NB4 (cell line): ENCODE data around the gene MAP4.

Experiments used
- DNase-seq: peaks from one replicate; pipeline ENCODE4 v3.0.0; 2010; ENCODE audit warnings: low read depth
- H3K4me3 ChIP-seq: one replicate; pipeline ENCODE4 v1.5.1; 2011; ENCODE audit warnings: mild to moderate bottlenecking, low read depth, low read length, moderate library complexity
- CTCF ChIP-seq: IDR thresholded peaks from one replicate; pipeline ENCODE4 v1.5.1; 2012; ENCODE audit warnings: low read depth, low read length
- MAX ChIP-seq: IDR thresholded peaks from 2 replicates; pipeline ENCODE4 v1.6.1; 2011; ENCODE audit warnings: low read depth, low read length
- MYC ChIP-seq: IDR thresholded peaks from 2 replicates; pipeline ENCODE4 v1.6.1; 2011; ENCODE audit warnings: low read depth, low read length
- POLR2A ChIP-seq: IDR thresholded peaks from 2 replicates; pipeline ENCODE4 v1.6.1; 2011; ENCODE audit warnings: mild to moderate bottlenecking; ENCODE audit not compliant: insufficient read length; ENCODE audit errors: extremely low read depth

The MAP4 gene

GRCh38 chr3:47824541-47825473 is 191.4 kb downstream of the MAP4 start:
- TF ChIP-seq MYC, result peak; percentile 76; the same call in 1 of the 2 replicates
- TF ChIP-seq CTCF, result peak; percentile 68
- TF ChIP-seq MAX, result 0 out of 2 replicates have a peak, but pooled peaks have one; percentile 41
- TF ChIP-seq POLR2A, result peak; percentile 56
- H3K4me3 ChIP-seq, result peak overlapping the region; percentile 89
- DNase-seq, result peak; percentile 89

- no peak for DNase-seq
- no peak overlapping the region for H3K4me3 ChIP-seq
- TF ChIP-seq POLR2A (no peak), MAX (no peak), MYC (no peak), CTCF (no peak)
Observed at GRCh38 chr3:47817609-47818008, 198.6 kb downstream of the MAP4 start.

GRCh38 chr3:47813551-47814177 is 202.6 kb downstream of the MAP4 start:
- TF ChIP-seq MYC (no peak), CTCF (no peak), MAX (no peak)
- no peak overlapping the region for H3K4me3 ChIP-seq
- DNase-seq, result no peak

GRCh38 chr3:47804577-47804976 is 211.6 kb downstream of the MAP4 start:
- TF ChIP-seq MYC (no peak), MAX (no peak), POLR2A (no peak), CTCF (no peak)
- no peak overlapping the region for H3K4me3 ChIP-seq
- no peak for DNase-seq

- DNase-seq, result peak; percentile 90
- H3K4me3 ChIP-seq, result peak overlapping the region; percentile 92
- no peak for TF ChIP-seq POLR2A
- TF ChIP-seq CTCF, result no peak
- TF ChIP-seq MYC, result no peak
- no peak for TF ChIP-seq MAX
Observed at GRCh38 chr3:47803480-47804025, 212.7 kb downstream of the MAP4 start.
